OCI-LY1 (cell line): ENCODE data around the gene SMAD1.

Source experiments
- H2AFZ ChIP-seq: fragments of 200-600 bp; sonication (generic), shearing (Covaris generic); 2 replicates; pipeline ENCODE4 v1.6.0; 2014; ENCODE audit warnings: antibody characterized with exemption, mild to moderate bottlenecking, low read length
- H3F3A ChIP-seq: fragments of 200-600 bp; sonication (generic), shearing (Covaris generic); 2 replicates; pipeline ENCODE4 v1.6.0; 2014; ENCODE audit warnings: mild to moderate bottlenecking, antibody characterized with exemption, low read length, moderate library complexity; ENCODE audit not compliant: insufficient read depth
- H3K27ac ChIP-seq: fragments of 200-600 bp; sonication (generic); 2 replicates; pipeline ENCODE4 v1.5.1; 2014; ENCODE audit warnings: low read length, mixed run types, mild to moderate bottlenecking, low read depth; ENCODE audit not compliant: poor library complexity, severe bottlenecking
- H3K27me3 ChIP-seq: fragments of 200-600 bp; sonication (generic); 2 replicates; pipeline ENCODE4 v1.6.0; 2014; ENCODE audit warnings: antibody characterized with exemption, mild to moderate bottlenecking, low read length, moderate library complexity; ENCODE audit not compliant: insufficient read depth
- H3K36me3 ChIP-seq: fragments of 200-600 bp; sonication (generic); 2 replicates; pipeline ENCODE4 v1.6.1; 2014; ENCODE audit warnings: mild to moderate bottlenecking, antibody characterized with exemption, low read length, moderate library complexity, mixed read lengths; ENCODE audit not compliant: insufficient read depth
- H3K4me1 ChIP-seq: fragments of 200-600 bp; sonication (generic); 2 replicates; pipeline ENCODE4 v1.5.1; 2014; ENCODE audit warnings: mild to moderate bottlenecking, low read length, moderate library complexity; ENCODE audit not compliant: insufficient read depth, severe bottlenecking
- H3K4me2 ChIP-seq: fragments of 200-600 bp; sonication (generic), shearing (Covaris generic); 2 replicates; pipeline ENCODE4 v1.6.1; 2014; ENCODE audit warnings: low read length
- H3K4me3 ChIP-seq: fragments of 200-600 bp; sonication (generic); 2 replicates; pipeline ENCODE4 v1.5.1; 2014; ENCODE audit warnings: low read length, low read depth, mild to moderate bottlenecking, mixed read lengths; ENCODE audit not compliant: poor library complexity, severe bottlenecking
- H3K79me2 ChIP-seq: fragments of 200-600 bp; shearing (Covaris generic); 2 replicates; pipeline ENCODE4 v1.6.1; 2016; ENCODE audit warnings: mixed run types, low read length, mixed read lengths; ENCODE audit not compliant: insufficient read depth
- H3K9ac ChIP-seq: fragments of 200-600 bp; sonication (generic), shearing (Covaris generic); 2 replicates; pipeline ENCODE4 v1.6.1; 2014; ENCODE audit warnings: mild to moderate bottlenecking, low read length, mixed read lengths
- H3K9me2 ChIP-seq: fragments of 200-600 bp; sonication (generic), shearing (Covaris generic); 2 replicates; pipeline ENCODE4 v1.6.1; 2014; ENCODE audit warnings: low read depth, mild to moderate bottlenecking, low read length, mixed read lengths
- H3K9me3 ChIP-seq: fragments of 200-600 bp; shearing (Covaris generic); 2 replicates; pipeline ENCODE4 v1.6.1; 2014; ENCODE audit warnings: low read length, mixed read lengths
- H4K20me1 ChIP-seq: fragments of 200-600 bp; sonication (generic), shearing (Covaris generic); 2 replicates; pipeline ENCODE4 v1.6.0; 2016; ENCODE audit warnings: mild to moderate bottlenecking, low read length; ENCODE audit not compliant: insufficient read depth
- EZH2 ChIP-seq: fragments of 200-600 bp; sonication (generic), shearing (Covaris generic); IDR thresholded peaks from 2 replicates; pipeline ENCODE4 v1.8.0; 2017; ENCODE audit warnings: borderline replicate concordance, mixed run types, mild to moderate bottlenecking, antibody characterized with exemption, low read length, moderate library complexity, mixed read lengths
- TF ChIP-seq, protein P1 (sequence below): fragments of 200-600 bp; sonication (generic), shearing (Covaris generic); IDR thresholded peaks from 2 replicates; pipeline ENCODE4 v1.5.1; 2017; ENCODE audit warnings: mild to moderate bottlenecking, antibody characterized with exemption, low read length, moderate library complexity, mixed read lengths

The SMAD1 gene

GRCh38 chr4:145436114-145436513 lies 45.5 kb upstream of the SMAD1 start:
- no peak overlapping the region for H3K9ac ChIP-seq
- no peaks in the 10 kb centered on the region for H3K79me2 ChIP-seq
- no peak overlapping the region for H2AFZ ChIP-seq
- no peak overlapping the region for H3K4me2 ChIP-seq
- no peak overlapping the region for H3K27ac ChIP-seq
- no peaks in the 10 kb centered on the region for H3F3A ChIP-seq
- TF ChIP-seq EZH2 = no peak
- TF ChIP-seq, protein P1, sequence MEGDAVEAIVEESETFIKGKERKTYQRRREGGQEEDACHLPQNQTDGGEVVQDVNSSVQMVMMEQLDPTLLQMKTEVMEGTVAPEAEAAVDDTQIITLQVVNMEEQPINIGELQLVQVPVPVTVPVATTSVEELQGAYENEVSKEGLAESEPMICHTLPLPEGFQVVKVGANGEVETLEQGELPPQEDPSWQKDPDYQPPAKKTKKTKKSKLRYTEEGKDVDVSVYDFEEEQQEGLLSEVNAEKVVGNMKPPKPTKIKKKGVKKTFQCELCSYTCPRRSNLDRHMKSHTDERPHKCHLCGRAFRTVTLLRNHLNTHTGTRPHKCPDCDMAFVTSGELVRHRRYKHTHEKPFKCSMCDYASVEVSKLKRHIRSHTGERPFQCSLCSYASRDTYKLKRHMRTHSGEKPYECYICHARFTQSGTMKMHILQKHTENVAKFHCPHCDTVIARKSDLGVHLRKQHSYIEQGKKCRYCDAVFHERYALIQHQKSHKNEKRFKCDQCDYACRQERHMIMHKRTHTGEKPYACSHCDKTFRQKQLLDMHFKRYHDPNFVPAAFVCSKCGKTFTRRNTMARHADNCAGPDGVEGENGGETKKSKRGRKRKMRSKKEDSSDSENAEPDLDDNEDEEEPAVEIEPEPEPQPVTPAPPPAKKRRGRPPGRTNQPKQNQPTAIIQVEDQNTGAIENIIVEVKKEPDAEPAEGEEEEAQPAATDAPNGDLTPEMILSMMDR = no peak
- no peaks in the 10 kb centered on the region for H3K9me2 ChIP-seq
- H3K9me3 ChIP-seq = peaks cover 11% of the 10 kb centered on the region
- H4K20me1 ChIP-seq = no peaks in the 10 kb centered on the region
- peaks cover 6% of the 10 kb centered on the region for H3K4me1 ChIP-seq
- no peaks in the 10 kb centered on the region for H3K27me3 ChIP-seq
- no peak overlapping the region for H3K4me3 ChIP-seq
- no peaks in the 10 kb centered on the region for H3K36me3 ChIP-seq

GRCh38 chr4:145436796-145437195 lies 44.9 kb upstream of the SMAD1 start:
- H2AFZ ChIP-seq = no peak overlapping the region
- peaks cover 6% of the 10 kb centered on the region for H3K4me1 ChIP-seq
- H3K4me2 ChIP-seq = no peak overlapping the region
- H3K9me3 ChIP-seq = peaks cover 11% of the 10 kb centered on the region
- no peaks in the 10 kb centered on the region for H4K20me1 ChIP-seq
- H3K79me2 ChIP-seq = no peaks in the 10 kb centered on the region
- H3K27me3 ChIP-seq = no peaks in the 10 kb centered on the region
- H3K36me3 ChIP-seq = no peaks in the 10 kb centered on the region
- no peak overlapping the region for H3K9ac ChIP-seq
- H3K27ac ChIP-seq = no peak overlapping the region
- no peak for TF ChIP-seq EZH2
- TF ChIP-seq, protein P1 = no peak
- H3K4me3 ChIP-seq = no peak overlapping the region
- no peaks in the 10 kb centered on the region for H3K9me2 ChIP-seq
- no peaks in the 10 kb centered on the region for H3F3A ChIP-seq

- no peak for TF ChIP-seq EZH2
- TF ChIP-seq, protein P1 = no peak
- H3F3A ChIP-seq = no peaks in the 10 kb centered on the region
- H3K9me3 ChIP-seq = peaks cover 11% of the 10 kb centered on the region
- no peaks in the 10 kb centered on the region for H3K27me3 ChIP-seq
- peaks cover 6% of the 10 kb centered on the region for H3K4me1 ChIP-seq
- H4K20me1 ChIP-seq = no peaks in the 10 kb centered on the region
- no peak overlapping the region for H2AFZ ChIP-seq
- H3K36me3 ChIP-seq = no peaks in the 10 kb centered on the region
- H3K9ac ChIP-seq = no peak overlapping the region
- H3K4me2 ChIP-seq = no peak overlapping the region
- H3K27ac ChIP-seq = no peak overlapping the region
- no peak overlapping the region for H3K4me3 ChIP-seq
- H3K9me2 ChIP-seq = no peaks in the 10 kb centered on the region
- no peaks in the 10 kb centered on the region for H3K79me2 ChIP-seq
These were observed 44.2 kb upstream of the SMAD1 start for GRCh38 chr4:145437466-145437865.
